ENCODE measurements around the gene ELAC1. TPM values are rescaled to one million over a fixed set of nuclear protein-coding genes. Genes with fewer than 3 reads are reported as not detected.
"Not testable (repeated sequence)": the region's sequence is repeated elsewhere in the genome, so short reads cannot be mapped to it uniquely, and the experiment has no call there.

ELAC1 gene
- total and polyA plus RNA-seq, 5 donors, result 4.9 to 8.6 (median 5.6) TPM

DNA sequence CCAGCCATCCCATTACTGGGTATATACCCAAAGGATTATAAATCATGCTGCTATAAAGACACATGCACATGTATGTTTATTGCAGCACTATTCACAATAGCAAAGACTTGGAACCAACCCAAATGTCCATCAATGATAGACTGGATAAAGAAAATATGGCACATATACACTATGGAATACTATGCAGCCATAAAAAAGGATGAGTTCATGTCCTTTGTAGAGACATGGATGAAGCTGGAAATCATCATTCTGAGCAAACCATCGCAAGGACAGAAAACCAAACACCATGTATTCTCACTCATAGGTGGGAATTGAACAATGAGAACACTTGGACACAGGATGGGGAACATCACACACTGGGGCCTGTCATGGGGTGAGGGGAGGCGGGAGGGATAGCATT is 35.3 kb downstream of the ELAC1 start:
- ATAC-seq; H3K4me3 ChIP-seq (ENCODE audit: low read length); DNase-seq; H3K9me3 ChIP-seq (ENCODE audit: control insufficient read depth, low read length); H3K27me3 ChIP-seq (ENCODE audit: control insufficient read depth, insufficient read depth); intact Hi-C loops (cut with DNase I); H3K4me1 ChIP-seq (ENCODE audit: control insufficient read depth, insufficient read depth, low read length); H3K27ac ChIP-seq (ENCODE audit: low read length): not testable (repeated sequence)
- 95% methylated on average over 2 of the region's 2 CpGs for WGBS

GRCh38 chr18:51006061-51006818 is 38.4 kb downstream of the ELAC1 start:
- Histone ChIP-seq H3K27ac (ENCODE audit: low read length) (no peak overlapping the region), H3K4me1 (ENCODE audit: control insufficient read depth, insufficient read depth, low read length) (peaks cover 4% of the 10 kb centered on the region), H3K27me3 (ENCODE audit: control insufficient read depth, insufficient read depth) (no peaks in the 10 kb centered on the region), H3K9me3 (ENCODE audit: control insufficient read depth, low read length) (no peaks in the 10 kb centered on the region), H3K4me3 (ENCODE audit: low read length) (no peak overlapping the region)
- DNase-seq, result no peak
- intact Hi-C loops (cut with DNase I), result no loop called here
- no peak for ATAC-seq
- 90% methylated on average over 5 of the region's 5 CpGs for WGBS

DNA sequence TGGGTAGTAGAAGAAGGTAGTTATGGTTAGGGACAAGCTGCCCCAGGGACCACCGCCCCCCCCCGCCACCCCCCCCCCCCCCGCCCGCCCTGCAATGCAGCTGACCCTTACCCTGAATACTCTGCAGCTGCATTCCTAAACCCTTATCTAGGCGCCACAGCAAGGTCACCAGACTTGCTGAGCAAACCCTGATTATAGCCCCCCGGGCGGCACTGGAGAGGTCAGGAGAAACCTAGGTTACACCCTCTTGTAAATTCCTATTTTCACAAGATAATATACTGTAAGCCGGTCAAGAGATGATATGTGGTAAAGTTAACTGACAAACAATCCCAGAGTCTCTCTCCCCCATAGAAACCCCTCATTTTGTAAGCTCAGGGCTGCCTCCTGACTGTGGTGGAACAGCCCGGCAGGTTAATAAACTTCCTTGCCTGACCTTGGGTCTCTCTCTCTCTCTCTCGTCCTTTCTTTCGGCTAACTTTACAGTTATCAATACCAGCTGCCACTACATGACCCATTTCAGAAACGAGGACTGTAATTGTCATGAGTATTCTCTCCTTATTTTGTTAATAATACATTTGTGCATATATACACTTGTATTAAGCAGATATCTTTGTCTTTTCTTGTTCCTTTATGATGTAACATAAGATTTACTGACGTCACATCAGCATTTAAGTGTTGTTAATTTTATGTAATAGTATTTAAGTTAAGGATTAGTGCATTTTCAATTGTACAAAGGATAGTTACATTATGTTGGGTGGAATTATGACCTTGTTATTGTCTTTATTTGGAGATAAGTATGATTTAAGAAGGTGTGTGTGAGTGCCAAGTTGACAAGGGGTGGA is 39.3 kb downstream of the ELAC1 start:
- intact Hi-C loops (cut with DNase I), result no loop called here
- peak in 1 of 3 donors; percentile 25 for DNase-seq
- Histone ChIP-seq H3K27me3 (ENCODE audit: control insufficient read depth, insufficient read depth) (no peaks in the 10 kb centered on the region), H3K27ac (ENCODE audit: low read length) (no peak overlapping the region), H3K9me3 (ENCODE audit: control insufficient read depth, low read length) (no peaks in the 10 kb centered on the region), H3K4me1 (ENCODE audit: control insufficient read depth, insufficient read depth, low read length) (peaks cover 4% of the 10 kb centered on the region), H3K4me3 (ENCODE audit: low read length) (no peak overlapping the region)
- ATAC-seq, result no peak
- WGBS, result 54% methylated on average over 13 of the region's 13 CpGs

- Histone ChIP-seq H3K4me3 (ENCODE audit: low read length) (no peak overlapping the region), H3K27me3 (ENCODE audit: control insufficient read depth, insufficient read depth) (no peaks in the 10 kb centered on the region), H3K9me3 (ENCODE audit: control insufficient read depth, low read length) (no peaks in the 10 kb centered on the region), H3K4me1 (ENCODE audit: control insufficient read depth, insufficient read depth, low read length) (peaks cover 4% of the 10 kb centered on the region), H3K27ac (ENCODE audit: low read length) (no peak overlapping the region)
- ATAC-seq (no peak), DNase-seq (no peak)
- WGBS, result 52% methylated on average over 1 of the region's 1 CpG
- intact Hi-C loops (cut with DNase I), result no loop called here
Observed at GRCh38 chr18:51007790-51008139, 39.9 kb downstream of the ELAC1 start.

DNA sequence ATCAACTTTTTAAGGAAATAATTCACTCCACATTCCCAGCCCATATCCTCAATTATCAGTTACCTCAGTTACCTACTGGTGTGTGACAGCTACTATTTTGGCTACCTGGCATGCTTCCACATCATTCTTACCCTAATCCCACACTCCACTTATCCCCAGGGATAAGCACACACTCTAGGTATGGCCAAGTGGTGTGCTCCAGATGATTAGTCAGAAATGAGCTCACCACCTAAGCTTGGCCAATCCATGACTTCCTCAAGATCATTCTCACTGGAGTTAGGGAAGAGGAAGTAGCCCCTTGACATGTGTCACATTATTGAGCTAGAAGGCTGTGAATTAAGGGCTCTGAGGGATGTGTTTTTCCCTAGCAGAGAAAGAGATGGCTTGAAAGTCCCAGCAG is 41.2 kb downstream of the ELAC1 start:
- no peak overlapping the region for H3K27ac ChIP-seq (ENCODE audit: low read length)
- H3K27me3 ChIP-seq (ENCODE audit: control insufficient read depth, insufficient read depth), result no peaks in the 10 kb centered on the region
- intact Hi-C loops (cut with DNase I), result no loop called here
- no peak overlapping the region for H3K4me3 ChIP-seq (ENCODE audit: low read length)
- no peaks in the 10 kb centered on the region for H3K9me3 ChIP-seq (ENCODE audit: control insufficient read depth, low read length)
- peaks cover 4% of the 10 kb centered on the region for H3K4me1 ChIP-seq (ENCODE audit: control insufficient read depth, insufficient read depth, low read length)
- ATAC-seq (peak in 1 of 2 donors; percentile 32), DNase-seq (no peak)

GRCh38 chr18:51010218-51010617 is 42.4 kb downstream of the ELAC1 start:
- ATAC-seq, result no peak
- Histone ChIP-seq H3K27ac (ENCODE audit: low read length) (no peak overlapping the region), H3K4me3 (ENCODE audit: low read length) (no peak overlapping the region), H3K9me3 (ENCODE audit: control insufficient read depth, low read length) (no peaks in the 10 kb centered on the region), H3K27me3 (ENCODE audit: control insufficient read depth, insufficient read depth) (no peaks in the 10 kb centered on the region), H3K4me1 (ENCODE audit: control insufficient read depth, insufficient read depth, low read length) (peaks cover 4% of the 10 kb centered on the region)
- no peak for DNase-seq
- intact Hi-C loops (cut with DNase I), result no loop called here

DNA sequence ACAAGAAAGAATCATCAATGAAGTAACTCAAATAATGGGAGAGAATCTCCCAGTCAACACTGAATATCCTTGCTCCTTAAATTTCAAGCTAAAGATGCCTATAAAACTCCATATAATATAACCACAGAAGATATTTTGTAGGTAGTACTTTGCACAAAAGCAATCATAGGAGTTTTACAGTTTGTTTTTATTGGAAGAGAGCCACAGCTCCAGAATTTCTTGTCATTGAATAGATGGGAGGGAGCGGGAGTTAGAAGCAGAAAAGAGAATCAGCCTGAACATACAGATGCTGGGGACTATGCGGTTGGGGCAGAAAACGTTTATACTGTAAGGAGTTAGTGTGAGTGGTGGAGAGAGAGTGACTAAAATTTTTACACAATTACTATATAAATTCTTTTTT is 43.9 kb downstream of the ELAC1 start:
- H3K27ac ChIP-seq (ENCODE audit: low read length), result no peak overlapping the region
- H3K27me3 ChIP-seq (ENCODE audit: control insufficient read depth, insufficient read depth), result no peaks in the 10 kb centered on the region
- H3K9me3 ChIP-seq (ENCODE audit: control insufficient read depth, low read length), result no peaks in the 10 kb centered on the region
- intact Hi-C loops (cut with DNase I), result no loop called here
- no peak overlapping the region for H3K4me3 ChIP-seq (ENCODE audit: low read length)
- no peak for DNase-seq
- 63% methylated on average over 3 of the region's 3 CpGs for WGBS
- peaks cover 4% of the 10 kb centered on the region for H3K4me1 ChIP-seq (ENCODE audit: control insufficient read depth, insufficient read depth, low read length)
- no peak for ATAC-seq

- no peak overlapping the region for H3K27ac ChIP-seq (ENCODE audit: low read length)
- ATAC-seq (no peak), DNase-seq (no peak)
- WGBS, result 84% methylated on average over 3 of the region's 3 CpGs
- H3K9me3 ChIP-seq (ENCODE audit: control insufficient read depth, low read length), result no peaks in the 10 kb centered on the region
- peaks cover 4% of the 10 kb centered on the region for H3K4me1 ChIP-seq (ENCODE audit: control insufficient read depth, insufficient read depth, low read length)
- H3K4me3 ChIP-seq (ENCODE audit: low read length), result no peak overlapping the region
- intact Hi-C loops (cut with DNase I), result no loop called here
- no peaks in the 10 kb centered on the region for H3K27me3 ChIP-seq (ENCODE audit: control insufficient read depth, insufficient read depth)
Observed at GRCh38 chr18:51012441-51012840, 44.6 kb downstream of the ELAC1 start.

DNA sequence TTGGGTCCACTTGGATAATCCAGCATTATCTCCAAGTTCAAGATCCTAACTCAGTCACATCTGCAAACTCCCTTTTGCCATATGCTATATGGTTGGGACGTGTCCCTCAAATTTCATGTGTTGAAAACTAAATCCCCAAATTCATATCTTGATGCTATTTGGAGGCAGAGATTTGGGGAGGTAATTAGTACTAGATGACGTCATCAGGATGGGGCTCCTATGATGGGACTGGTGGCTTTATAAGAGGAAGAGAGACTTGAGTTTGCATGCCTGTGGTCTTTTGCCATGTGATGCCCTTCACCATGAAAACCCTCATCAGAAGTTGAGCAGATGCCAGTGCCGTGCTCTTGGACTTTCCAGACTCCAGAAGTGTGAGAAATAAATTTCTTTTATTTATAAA is 45.4 kb downstream of the ELAC1 start:
- no peak for DNase-seq
- Histone ChIP-seq H3K4me1 (ENCODE audit: control insufficient read depth, insufficient read depth, low read length) (no peaks in the 10 kb centered on the region), H3K4me3 (ENCODE audit: low read length) (no peak overlapping the region), H3K9me3 (ENCODE audit: control insufficient read depth, low read length) (no peaks in the 10 kb centered on the region), H3K27ac (ENCODE audit: low read length) (no peak overlapping the region), H3K27me3 (ENCODE audit: control insufficient read depth, insufficient read depth) (no peaks in the 10 kb centered on the region)
- intact Hi-C loops (cut with DNase I), result no loop called here
- ATAC-seq, result no peak
- WGBS, result 94% methylated on average over 3 of the region's 3 CpGs

GRCh38 chr18:51017140-51017879 is 49.5 kb downstream of the ELAC1 start:
- Histone ChIP-seq H3K27ac (ENCODE audit: low read length) (no peak overlapping the region), H3K27me3 (ENCODE audit: control insufficient read depth, insufficient read depth) (no peaks in the 10 kb centered on the region), H3K4me1 (ENCODE audit: control insufficient read depth, insufficient read depth, low read length) (no peaks in the 10 kb centered on the region), H3K4me3 (ENCODE audit: low read length) (no peak overlapping the region), H3K9me3 (ENCODE audit: control insufficient read depth, low read length) (no peaks in the 10 kb centered on the region)
- no peak for ATAC-seq
- 76% methylated on average over 8 of the region's 8 CpGs for WGBS
- intact Hi-C loops (cut with DNase I), result no loop called here
- peak in 1 of 3 donors; percentile 24 for DNase-seq

- Histone ChIP-seq H3K4me3 (ENCODE audit: low read length) (no peak overlapping the region), H3K27me3 (ENCODE audit: control insufficient read depth, insufficient read depth) (no peaks in the 10 kb centered on the region), H3K27ac (ENCODE audit: low read length) (no peak overlapping the region), H3K4me1 (ENCODE audit: control insufficient read depth, insufficient read depth, low read length) (no peaks in the 10 kb centered on the region), H3K9me3 (ENCODE audit: control insufficient read depth, low read length) (no peaks in the 10 kb centered on the region)
- 71% methylated on average over 5 of the region's 5 CpGs for WGBS
- DNase-seq (peak in 1 of 3 donors; percentile 28), ATAC-seq (no peak)
- intact Hi-C loops (cut with DNase I), result loop anchor here in 1 of 4 donors (10.0 kb wide), 1 partner anchor 46 kb away; no protein-coding TSS in a partner anchor
Observed at GRCh38 chr18:51020536-51020935, 52.7 kb downstream of the ELAC1 start.
